Measurements from ENCODE around the gene ISCU. TPM values are rescaled to one million over a fixed set of nuclear protein-coding genes. Genes with fewer than 3 reads are reported as not detected.

Gene ISCU
- total RNA-seq, 4 donors from 2014 or later = 105 to 148 (median 134) TPM

DNA sequence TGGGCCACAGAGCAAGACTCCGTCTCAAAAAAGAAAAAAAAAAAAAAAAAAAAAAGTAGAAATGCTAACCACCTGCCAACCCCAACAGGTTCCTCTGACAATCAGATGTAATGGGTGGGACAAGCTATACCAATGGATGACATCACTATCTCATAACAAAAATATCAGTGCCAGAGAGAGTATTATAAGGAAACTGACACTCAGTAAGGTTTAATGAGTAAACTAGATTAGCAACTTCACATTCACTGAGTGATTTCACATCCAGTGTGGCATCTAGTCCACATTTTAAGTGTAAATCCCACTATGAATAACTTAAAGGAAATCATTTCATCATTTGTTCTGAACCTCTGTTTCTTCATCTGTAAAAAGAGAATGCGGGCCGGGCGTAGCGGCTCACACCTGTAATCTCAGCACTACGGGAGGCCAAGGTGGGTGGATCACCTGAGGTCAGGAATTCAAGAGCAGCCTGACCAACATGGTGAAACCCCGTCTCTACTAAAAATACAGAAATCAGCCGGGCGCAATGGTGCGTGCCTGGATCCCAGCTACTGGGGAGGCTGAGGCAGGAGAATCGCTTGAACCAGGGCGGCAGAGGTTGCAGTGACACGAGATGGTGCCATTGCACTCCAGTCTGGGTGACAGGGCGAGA, 3.3 kb upstream of the ISCU start:
- Histone ChIP-seq H3K36me3 (peaks cover under 1% of the 10 kb centered on the region), H3K9me3 (no peaks in the 10 kb centered on the region), H3K27ac (no peak overlapping the region), H3K27me3 (no peaks in the 10 kb centered on the region), H3K4me3 (peak overlapping the region; percentile 72), H3K4me1 (peaks cover 67% of the 10 kb centered on the region)
- DNase-seq (ENCODE audit: low spot score in 2 of 2) = no peak
- TF ChIP-seq, protein P1, sequence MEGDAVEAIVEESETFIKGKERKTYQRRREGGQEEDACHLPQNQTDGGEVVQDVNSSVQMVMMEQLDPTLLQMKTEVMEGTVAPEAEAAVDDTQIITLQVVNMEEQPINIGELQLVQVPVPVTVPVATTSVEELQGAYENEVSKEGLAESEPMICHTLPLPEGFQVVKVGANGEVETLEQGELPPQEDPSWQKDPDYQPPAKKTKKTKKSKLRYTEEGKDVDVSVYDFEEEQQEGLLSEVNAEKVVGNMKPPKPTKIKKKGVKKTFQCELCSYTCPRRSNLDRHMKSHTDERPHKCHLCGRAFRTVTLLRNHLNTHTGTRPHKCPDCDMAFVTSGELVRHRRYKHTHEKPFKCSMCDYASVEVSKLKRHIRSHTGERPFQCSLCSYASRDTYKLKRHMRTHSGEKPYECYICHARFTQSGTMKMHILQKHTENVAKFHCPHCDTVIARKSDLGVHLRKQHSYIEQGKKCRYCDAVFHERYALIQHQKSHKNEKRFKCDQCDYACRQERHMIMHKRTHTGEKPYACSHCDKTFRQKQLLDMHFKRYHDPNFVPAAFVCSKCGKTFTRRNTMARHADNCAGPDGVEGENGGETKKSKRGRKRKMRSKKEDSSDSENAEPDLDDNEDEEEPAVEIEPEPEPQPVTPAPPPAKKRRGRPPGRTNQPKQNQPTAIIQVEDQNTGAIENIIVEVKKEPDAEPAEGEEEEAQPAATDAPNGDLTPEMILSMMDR (IDR thresholded peaks at IDR 0.05) = no peak
- no peak for TF ChIP-seq POLR2AphosphoS5 (IDR thresholded peaks at IDR 0.05)
- TF ChIP-seq POLR2A (IDR thresholded peaks at IDR 0.05) = no peak
- 83% methylated on average over 14 of the region's 14 CpGs for WGBS

DNA sequence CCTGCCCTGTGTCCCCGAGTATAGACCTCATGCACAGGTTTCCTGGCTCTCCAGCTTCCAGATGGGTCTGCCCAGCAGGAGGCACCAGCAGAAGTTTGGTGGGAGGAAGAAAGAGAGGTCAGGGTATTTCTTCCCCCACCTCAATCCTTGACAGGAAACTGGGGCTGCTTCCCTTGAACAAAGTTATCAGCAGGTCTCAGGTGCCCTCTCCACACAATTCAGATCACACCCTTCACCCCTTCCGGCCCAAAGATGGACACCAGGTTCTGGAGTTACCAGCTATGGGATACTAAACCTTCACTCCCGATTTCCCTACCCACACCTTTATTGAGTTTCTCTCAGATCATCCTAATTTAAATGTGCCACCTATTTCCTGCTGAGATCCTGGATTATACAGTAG, 2.6 kb upstream of the ISCU start:
- peaks cover 68% of the 10 kb centered on the region for H3K4me1 ChIP-seq
- TF ChIP-seq POLR2AphosphoS5 (IDR thresholded peaks at IDR 0.05) (no peak), POLR2A (IDR thresholded peaks at IDR 0.05) (no peak), EP300 (IDR thresholded peaks at IDR 0.05) (no peak)
- TF ChIP-seq, protein P1 (IDR thresholded peaks at IDR 0.05) = no peak
- H3K27ac ChIP-seq = no peak overlapping the region

DNA sequence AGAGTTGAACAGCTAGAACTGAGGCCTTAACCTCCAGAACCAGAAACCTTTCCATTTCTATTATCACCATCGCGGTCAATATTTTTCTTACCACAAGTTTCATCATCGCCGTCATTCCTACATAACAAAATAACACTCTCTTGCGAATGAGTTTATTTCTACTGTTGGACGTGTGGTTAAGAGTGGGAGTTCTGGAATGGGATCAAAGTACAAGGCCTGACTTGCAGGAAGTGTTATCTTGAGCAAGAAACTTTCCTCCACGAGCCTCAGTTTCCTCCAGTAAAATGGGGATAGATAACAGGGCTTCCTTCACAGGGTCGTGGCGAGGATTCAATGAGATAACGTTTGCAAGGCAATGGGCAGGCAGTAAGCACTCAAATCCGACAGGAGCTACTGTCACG, 2.1 kb upstream of the ISCU start:
- Histone ChIP-seq H3K4me1 (peaks cover 65% of the 10 kb centered on the region), H3K36me3 (peaks cover 4% of the 10 kb centered on the region), H3K9me3 (no peaks in the 10 kb centered on the region), H3K27ac (peak overlapping the region; percentile 93), H3K27me3 (no peaks in the 10 kb centered on the region), H3K4me3 (peak overlapping the region; percentile 72)
- TF ChIP-seq EP300 (IDR thresholded peaks at IDR 0.05) (no peak), POLR2A (IDR thresholded peaks at IDR 0.05) (no peak), POLR2AphosphoS5 (IDR thresholded peaks at IDR 0.05) (no peak)
- TF ChIP-seq, protein P1 (IDR thresholded peaks at IDR 0.05) = no peak
- 2% methylated on average over 12 of the region's 12 CpGs for WGBS
- no peak for DNase-seq (ENCODE audit: low spot score in 2 of 2)

More for the DNA sequence above, 2.6 kb upstream of the ISCU start:
- Histone ChIP-seq H3K36me3 (peaks cover 4% of the 10 kb centered on the region), H3K4me3 (peak overlapping the region; percentile 72), H3K27me3 (no peaks in the 10 kb centered on the region), H3K9me3 (no peaks in the 10 kb centered on the region)
- no peak for DNase-seq (ENCODE audit: low spot score in 2 of 2)
- WGBS = 58% methylated on average over 3 of the region's 3 CpGs

DNA sequence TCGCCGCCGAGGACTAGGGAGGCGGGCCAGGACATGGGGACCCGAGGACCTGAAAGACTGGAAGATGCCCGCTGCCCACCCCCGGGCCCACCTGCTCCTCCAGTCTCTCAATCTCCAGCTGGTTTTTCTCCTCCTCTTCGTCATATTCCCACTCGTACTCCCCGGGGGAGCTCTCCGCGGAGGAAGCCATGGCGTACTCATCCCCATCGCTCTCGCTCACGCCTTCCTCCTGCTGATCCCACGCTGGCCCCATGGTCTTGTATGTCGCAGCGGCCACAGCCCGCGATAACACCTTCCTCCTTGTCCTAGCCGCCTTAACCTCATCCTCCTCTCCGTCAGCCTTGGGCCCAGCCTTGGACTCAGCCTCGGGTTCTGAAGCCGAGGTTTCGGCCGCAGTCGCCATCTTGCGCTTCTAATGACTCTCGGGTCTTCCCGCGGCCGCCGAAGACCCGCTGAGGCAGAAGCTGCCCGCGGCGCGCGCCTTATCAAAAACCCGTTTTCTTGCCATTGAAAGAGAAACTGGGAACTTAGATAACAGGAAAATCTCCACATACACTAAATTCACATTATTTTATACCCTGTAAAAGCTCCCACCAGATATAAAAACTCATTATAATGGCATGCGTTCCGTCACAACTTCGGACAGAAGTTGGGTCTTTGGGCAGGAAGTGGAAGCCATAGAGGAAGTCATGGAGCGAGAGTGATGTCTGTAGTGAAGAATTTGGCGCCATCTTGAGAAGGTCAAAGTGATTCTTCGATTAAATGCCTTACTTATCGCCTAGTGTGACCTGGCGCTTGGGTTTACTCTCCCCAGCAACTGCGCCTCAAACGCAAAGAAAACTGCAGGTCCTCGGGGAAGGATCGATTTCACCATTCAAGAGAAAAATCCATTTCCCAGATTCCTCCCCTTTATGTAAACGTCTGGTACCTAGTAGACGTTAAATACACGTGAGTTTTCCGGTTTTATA, 1.4 kb upstream of the ISCU start, which contains the start of gene SART3:
Gene SART3, minus strand, starts transcription at position 422 of the 968 bp plus-strand sequence. Its CDS starts 19 bp downstream, at position 403.
- Histone ChIP-seq H3K9me3 (no peaks in the 10 kb centered on the region), H3K4me1 (peaks cover 63% of the 10 kb centered on the region), H3K4me3 (peak within 1 kb of the TSS; percentile 72), H3K36me3 (peaks cover 9% of the 10 kb centered on the region), H3K27ac (peak within 1 kb of the TSS; percentile 93), H3K27me3 (no peaks in the 10 kb centered on the region)
- WGBS = under 1% methylated on average over 57 of the region's 57 CpGs
- TF ChIP-seq POLR2A (IDR thresholded peaks at IDR 0.05) (peak in 1 of 2 donors; percentile 61), EP300 (IDR thresholded peaks at IDR 0.05) (no peak), POLR2AphosphoS5 (IDR thresholded peaks at IDR 0.05) (peak; percentile 26 to 63 (median 39))
- TF ChIP-seq, protein P1 (IDR thresholded peaks at IDR 0.05) = no peak
- DNase-seq (ENCODE audit: low spot score in 2 of 2) = peak; percentile 88 to 89
